Measurements from ENCODE around the gene STBD1. TPM values are rescaled to one million over a fixed set of nuclear protein-coding genes. Genes with fewer than 3 reads are reported as not detected.

STBD1 gene
- total RNA-seq, 1 experiment from 2014 or later = 7.3 TPM

GRCh38 chr4:76315267-76315918 is 8.9 kb downstream of the STBD1 start:
- intact Hi-C loops (cut with micrococcal nuclease) = no loop called here
- Histone ChIP-seq H3K9me3 (ENCODE audit: low read length) (no peaks in the 10 kb centered on the region), H3F3A (ENCODE audit: low read length, unreplicated experiment) (no peaks in the 10 kb centered on the region), H3K79me2 (ENCODE audit: low read length) (no peaks in the 10 kb centered on the region), H3K27ac (ENCODE audit: low read length) (no peak overlapping the region), H3K4me1 (ENCODE audit: insufficient read depth, low read length) (no peaks in the 10 kb centered on the region), H3K36me3 (ENCODE audit: low read depth, low read length) (no peaks in the 10 kb centered on the region), H3K9ac (ENCODE audit: low read length) (no peak overlapping the region), H4K20me1 (ENCODE audit: low read length) (no peaks in the 10 kb centered on the region), H3K4me3 (ENCODE audit: low read length) (no peak overlapping the region), H3K9me2 (replicated peaks; ENCODE audit: low read length) (no peaks in the 10 kb centered on the region), H3K27me3 (ENCODE audit: low read length) (no peaks in the 10 kb centered on the region), H2AFZ (ENCODE audit: low read length) (no peak overlapping the region), H3K4me2 (ENCODE audit: low read length) (no peak overlapping the region)
- ATAC-seq (no peak), DNase-seq (no peak)
- BruUV-seq (replicated peaks) = no TSS peak
- CTCF ChIA-PET = no interaction called here
- POLR2A ChIA-PET (ENCODE audit: unreplicated experiment) = no interaction called here
- TF ChIP-seq CTCF (conservative IDR thresholded peaks at IDR 0.05; ENCODE audit: low read depth, low read length) (no peak), EZH2 (IDR thresholded peaks at IDR 0.05; ENCODE audit: low read length, unreplicated experiment) (no peak), EZH2phosphoT487 (IDR thresholded peaks at IDR 0.05; ENCODE audit: borderline replicate concordance, low read length) (no peak)

- no peak overlapping the region for H3K4me3 ChIP-seq (ENCODE audit: low read length)
- H3K4me2 ChIP-seq (ENCODE audit: low read length) = no peak overlapping the region
- no peak overlapping the region for H2AFZ ChIP-seq (ENCODE audit: low read length)
- DNase-seq (no peak), ATAC-seq (no peak)
- intact Hi-C loops (cut with micrococcal nuclease) = no loop called here
- H3K36me3 ChIP-seq (ENCODE audit: low read depth, low read length) = no peaks in the 10 kb centered on the region
- H3K9me2 ChIP-seq (replicated peaks; ENCODE audit: low read length) = no peaks in the 10 kb centered on the region
- ChIA-PET POLR2A (ENCODE audit: unreplicated experiment) (no interaction called here), CTCF (no interaction called here)
- H3K9ac ChIP-seq (ENCODE audit: low read length) = no peak overlapping the region
- no peaks in the 10 kb centered on the region for H3F3A ChIP-seq (ENCODE audit: low read length, unreplicated experiment)
- no peaks in the 10 kb centered on the region for H3K4me1 ChIP-seq (ENCODE audit: insufficient read depth, low read length)
- no peak overlapping the region for H3K27ac ChIP-seq (ENCODE audit: low read length)
- H3K9me3 ChIP-seq (ENCODE audit: low read length) = no peaks in the 10 kb centered on the region
- TF ChIP-seq CTCF (conservative IDR thresholded peaks at IDR 0.05; ENCODE audit: low read depth, low read length) = no peak
- no peak for TF ChIP-seq EZH2 (IDR thresholded peaks at IDR 0.05; ENCODE audit: low read length, unreplicated experiment)
- no peak for TF ChIP-seq EZH2phosphoT487 (IDR thresholded peaks at IDR 0.05; ENCODE audit: borderline replicate concordance, low read length)
- no TSS peak for BruUV-seq (replicated peaks)
- no peaks in the 10 kb centered on the region for H3K79me2 ChIP-seq (ENCODE audit: low read length)
- H4K20me1 ChIP-seq (ENCODE audit: low read length) = no peaks in the 10 kb centered on the region
- no peaks in the 10 kb centered on the region for H3K27me3 ChIP-seq (ENCODE audit: low read length)
These were observed 9.6 kb downstream of the STBD1 start for GRCh38 chr4:76316131-76316530.

GRCh38 chr4:76322236-76322635 is 15.7 kb downstream of the STBD1 start:
- Histone ChIP-seq H3K4me1 (ENCODE audit: insufficient read depth, low read length) (no peaks in the 10 kb centered on the region), H3K9ac (ENCODE audit: low read length) (no peak overlapping the region), H3F3A (ENCODE audit: low read length, unreplicated experiment) (no peaks in the 10 kb centered on the region), H3K9me2 (replicated peaks; ENCODE audit: low read length) (no peaks in the 10 kb centered on the region), H3K4me3 (ENCODE audit: low read length) (no peak overlapping the region), H3K79me2 (ENCODE audit: low read length) (no peaks in the 10 kb centered on the region), H3K27me3 (ENCODE audit: low read length) (no peaks in the 10 kb centered on the region), H3K36me3 (ENCODE audit: low read depth, low read length) (no peaks in the 10 kb centered on the region), H3K9me3 (ENCODE audit: low read length) (peaks cover 5% of the 10 kb centered on the region; the same call in 1 of the 2 replicates), H4K20me1 (ENCODE audit: low read length) (no peaks in the 10 kb centered on the region), H3K4me2 (ENCODE audit: low read length) (no peak overlapping the region), H2AFZ (ENCODE audit: low read length) (no peak overlapping the region), H3K27ac (ENCODE audit: low read length) (no peak overlapping the region)
- POLR2A ChIA-PET (ENCODE audit: unreplicated experiment) = no interaction called here
- no peak for TF ChIP-seq CTCF (conservative IDR thresholded peaks at IDR 0.05; ENCODE audit: low read depth, low read length)
- TF ChIP-seq EZH2 (IDR thresholded peaks at IDR 0.05; ENCODE audit: low read length, unreplicated experiment) = no peak
- no peak for TF ChIP-seq EZH2phosphoT487 (IDR thresholded peaks at IDR 0.05; ENCODE audit: borderline replicate concordance, low read length)
- DNase-seq = no peak
- ATAC-seq = no peak
- intact Hi-C loops (cut with micrococcal nuclease) = no loop called here
- no TSS peak for BruUV-seq (replicated peaks)
- CTCF ChIA-PET = no interaction called here

All from PC-3 (cell line).